ENCODE results near the gene KIF6. TPM values are rescaled to one million over a fixed set of nuclear protein-coding genes. Genes with fewer than 3 reads are reported as not detected.
A peak's percentile ranks its signal among the peaks of the same experiment; 100 is the strongest.

KIF6 gene
- total RNA-seq, 4 donors from 2014 or later: 0.14 to 46.6 (median 0.48) TPM; not detected in 1

GRCh38 chr6:39313526-39314272 lies 411.5 kb downstream of the KIF6 start:
- intact Hi-C loops (cut with DNase I; ENCODE audit: low total_unique reads) (loop anchor here (5.0 kb wide), 1 partner anchor 441 kb away; no protein-coding TSS in a partner anchor), in situ Hi-C loops (cut with MboI; ENCODE audit: low pct_ligation_motif_present in 1 of 4, low pct_unique_long_range_greater_than_20kb in 1 of 4, low sequenced_read_pairs in 3 of 4) (loop anchor here (25.0 kb wide), 3 partner anchors 326 to 451 kb away; no protein-coding TSS in a partner anchor)
- peaks cover 0 to 13% (median 13%) of the 10 kb centered on the region in 4 donors for H3K4me1 ChIP-seq
- TF ChIP-seq POLR2AphosphoS5 (IDR thresholded peaks at IDR 0.05) (no peak), EP300 (IDR thresholded peaks at IDR 0.05; ENCODE audit: low read depth) (no peak), POLR2A (IDR thresholded peaks at IDR 0.05) (no peak)
- TF ChIP-seq, protein P1, sequence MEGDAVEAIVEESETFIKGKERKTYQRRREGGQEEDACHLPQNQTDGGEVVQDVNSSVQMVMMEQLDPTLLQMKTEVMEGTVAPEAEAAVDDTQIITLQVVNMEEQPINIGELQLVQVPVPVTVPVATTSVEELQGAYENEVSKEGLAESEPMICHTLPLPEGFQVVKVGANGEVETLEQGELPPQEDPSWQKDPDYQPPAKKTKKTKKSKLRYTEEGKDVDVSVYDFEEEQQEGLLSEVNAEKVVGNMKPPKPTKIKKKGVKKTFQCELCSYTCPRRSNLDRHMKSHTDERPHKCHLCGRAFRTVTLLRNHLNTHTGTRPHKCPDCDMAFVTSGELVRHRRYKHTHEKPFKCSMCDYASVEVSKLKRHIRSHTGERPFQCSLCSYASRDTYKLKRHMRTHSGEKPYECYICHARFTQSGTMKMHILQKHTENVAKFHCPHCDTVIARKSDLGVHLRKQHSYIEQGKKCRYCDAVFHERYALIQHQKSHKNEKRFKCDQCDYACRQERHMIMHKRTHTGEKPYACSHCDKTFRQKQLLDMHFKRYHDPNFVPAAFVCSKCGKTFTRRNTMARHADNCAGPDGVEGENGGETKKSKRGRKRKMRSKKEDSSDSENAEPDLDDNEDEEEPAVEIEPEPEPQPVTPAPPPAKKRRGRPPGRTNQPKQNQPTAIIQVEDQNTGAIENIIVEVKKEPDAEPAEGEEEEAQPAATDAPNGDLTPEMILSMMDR (IDR thresholded peaks at IDR 0.05): no peak
- H3K9me3 ChIP-seq: no peaks in the 10 kb centered on the region
- WGBS, 2 donors (ENCODE audit: low coverage in 1 of 2): 4% methylated on average over 39 of the region's 80 CpGs; no CpG with 5 or more reads in 1 of the 2 donors
- no peak for DNase-seq
- H3K4me3 ChIP-seq: peak overlapping the region in 2 of 4 donors; percentile 17 to 41
- peaks cover 50% of the 10 kb centered on the region for H3K27me3 ChIP-seq
- no peaks in the 10 kb centered on the region for H3K36me3 ChIP-seq
- no peak overlapping the region for H3K27ac ChIP-seq

- peak overlapping the region in 2 of 4 donors; percentile 17 to 41 for H3K4me3 ChIP-seq
- TF ChIP-seq, protein P1 (IDR thresholded peaks at IDR 0.05): no peak
- TF ChIP-seq POLR2A (IDR thresholded peaks at IDR 0.05) (no peak), POLR2AphosphoS5 (IDR thresholded peaks at IDR 0.05) (no peak), EP300 (IDR thresholded peaks at IDR 0.05; ENCODE audit: low read depth) (no peak)
- H3K9me3 ChIP-seq: no peaks in the 10 kb centered on the region
- H3K27ac ChIP-seq: no peak overlapping the region
- DNase-seq: no peak
- peaks cover 0 to 13% (median 13%) of the 10 kb centered on the region in 4 donors for H3K4me1 ChIP-seq
- no peaks in the 10 kb centered on the region for H3K36me3 ChIP-seq
- in situ Hi-C loops (cut with MboI; ENCODE audit: low pct_ligation_motif_present in 1 of 4, low pct_unique_long_range_greater_than_20kb in 1 of 4, low sequenced_read_pairs in 3 of 4): loop anchor here (25.0 kb wide), 3 partner anchors 326 to 451 kb away; no protein-coding TSS in a partner anchor
- intact Hi-C loops (cut with DNase I; ENCODE audit: low total_unique reads): loop anchor here (5.0 kb wide), 1 partner anchor 441 kb away; no protein-coding TSS in a partner anchor
- WGBS, 2 donors (ENCODE audit: low coverage in 1 of 2): 24% methylated on average over 35 of the region's 45 CpGs; no CpG with 5 or more reads in 1 of the 2 donors
- H3K27me3 ChIP-seq: peaks cover 50% of the 10 kb centered on the region
These were observed 412.2 kb downstream of the KIF6 start for GRCh38 chr6:39312912-39313525.

DNA sequence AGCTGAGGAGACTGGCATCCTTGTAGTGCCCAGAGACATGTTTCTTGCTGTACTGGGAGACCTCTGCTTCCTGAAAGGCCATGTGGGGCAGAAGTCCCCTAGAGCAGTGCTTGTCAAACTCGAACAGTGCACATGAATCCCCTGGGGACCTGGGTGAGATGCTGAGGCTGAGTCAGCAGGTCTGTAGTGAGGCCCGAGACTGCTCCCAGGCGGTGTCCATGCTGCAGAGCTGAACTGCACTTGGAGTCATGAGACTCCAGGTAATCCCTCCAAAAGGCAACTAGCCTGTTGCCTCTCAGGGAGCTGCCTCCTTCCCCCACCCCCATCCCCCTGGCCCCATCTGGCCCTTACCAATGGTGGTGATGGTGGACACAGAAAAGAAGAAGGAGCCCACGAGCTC lies 414.7 kb downstream of the KIF6 start:
- H3K27me3 ChIP-seq: peaks cover 44% of the 10 kb centered on the region
- 70% methylated on average over 4 of the region's 4 CpGs; no CpG with 5 or more reads in 1 of the 2 donors for WGBS, 2 donors (ENCODE audit: low coverage in 1 of 2)
- intact Hi-C loops (cut with DNase I; ENCODE audit: low total_unique reads) (loop anchor here (5.0 kb wide), 1 partner anchor 438 kb away; no protein-coding TSS in a partner anchor), in situ Hi-C loops (cut with MboI; ENCODE audit: low pct_ligation_motif_present in 1 of 4, low pct_unique_long_range_greater_than_20kb in 1 of 4, low sequenced_read_pairs in 3 of 4) (loop anchor here (25.0 kb wide), 3 partner anchors 323 to 448 kb away; no protein-coding TSS in a partner anchor)
- DNase-seq: no peak
- TF ChIP-seq EP300 (IDR thresholded peaks at IDR 0.05; ENCODE audit: low read depth) (no peak), POLR2AphosphoS5 (IDR thresholded peaks at IDR 0.05) (no peak), POLR2A (IDR thresholded peaks at IDR 0.05) (no peak)
- TF ChIP-seq, protein P1 (IDR thresholded peaks at IDR 0.05): no peak
- peaks cover 0 to 13% (median 13%) of the 10 kb centered on the region in 4 donors for H3K4me1 ChIP-seq
- no peak overlapping the region for H3K4me3 ChIP-seq
- no peaks in the 10 kb centered on the region for H3K36me3 ChIP-seq
- H3K27ac ChIP-seq: no peak overlapping the region
- no peaks in the 10 kb centered on the region for H3K9me3 ChIP-seq
